ENCODE measurements around the gene BTNL9. TPM values are rescaled to one million over a fixed set of nuclear protein-coding genes. Genes with fewer than 3 reads are reported as not detected.
"Not testable (repeated sequence)": the region's sequence is repeated elsewhere in the genome, so short reads cannot be mapped to it uniquely, and the experiment has no call there.

BTNL9 gene
- polyA plus RNA-seq, 3 donors from 2014 or later, result not detected

DNA sequence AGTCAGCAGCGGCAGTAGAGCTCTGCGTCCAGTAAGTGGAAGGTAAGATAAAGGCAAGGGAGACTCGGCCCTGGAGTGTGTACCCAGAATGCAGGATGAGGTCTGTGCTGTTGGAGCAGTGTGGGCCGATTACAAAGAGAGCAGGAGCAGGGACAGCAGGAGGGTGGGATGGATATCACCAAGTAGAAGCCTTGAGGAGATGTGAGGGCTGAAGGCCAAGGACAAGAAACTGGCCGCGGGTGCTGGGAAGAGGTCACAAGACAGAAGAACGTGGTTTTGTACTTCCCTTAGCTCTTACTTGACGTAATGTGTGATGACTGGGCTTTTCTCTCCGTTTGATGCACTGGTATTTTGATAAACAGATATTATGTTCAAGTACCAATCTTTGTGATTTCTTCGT lies 47.2 kb downstream of the BTNL9 start:
- Mint-ChIP-seq H3K4me3 (no peak overlapping the region), H3K27me3 (ENCODE audit: low read depth in 3 of 3) (peaks cover 2 to 11% (median 10%) of the 10 kb centered on the region in 3 donors), H3K36me3 (no peaks in the 10 kb centered on the region), H3K27ac (no peak overlapping the region), H3K4me1 (no peaks in the 10 kb centered on the region), H3K9me3 (peaks cover 0 to 1% (median 0%) of the 10 kb centered on the region in 6 donors)
- no peak for DNase-seq

DNA sequence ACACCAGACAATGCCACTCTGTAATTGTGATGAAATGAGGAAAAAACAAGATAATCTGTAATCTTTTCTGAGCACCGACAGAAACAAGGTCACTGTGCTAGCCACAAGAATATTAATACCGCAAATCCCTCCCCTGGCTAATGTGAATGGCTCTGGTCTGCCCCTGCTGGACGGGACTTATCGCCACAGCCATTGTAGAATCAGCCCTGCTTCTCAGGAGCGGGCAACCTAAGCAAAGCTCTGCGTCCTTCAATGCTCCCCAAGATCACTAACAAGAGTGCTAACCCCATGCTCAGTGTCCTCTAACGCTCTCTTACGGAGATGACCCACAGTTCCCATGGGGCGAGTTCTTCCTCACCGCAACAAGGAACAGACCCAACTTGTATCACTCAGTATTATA lies 48.2 kb downstream of the BTNL9 start:
- no peak for DNase-seq
- Mint-ChIP-seq H3K27me3 (ENCODE audit: low read depth in 3 of 3) (peaks cover 2 to 12% (median 10%) of the 10 kb centered on the region in 3 donors), H3K4me3 (no peak overlapping the region), H3K4me1 (no peaks in the 10 kb centered on the region), H3K36me3 (no peaks in the 10 kb centered on the region), H3K27ac (no peak overlapping the region), H3K9me3 (peaks cover 0 to 1% (median 0%) of the 10 kb centered on the region in 6 donors)

DNA sequence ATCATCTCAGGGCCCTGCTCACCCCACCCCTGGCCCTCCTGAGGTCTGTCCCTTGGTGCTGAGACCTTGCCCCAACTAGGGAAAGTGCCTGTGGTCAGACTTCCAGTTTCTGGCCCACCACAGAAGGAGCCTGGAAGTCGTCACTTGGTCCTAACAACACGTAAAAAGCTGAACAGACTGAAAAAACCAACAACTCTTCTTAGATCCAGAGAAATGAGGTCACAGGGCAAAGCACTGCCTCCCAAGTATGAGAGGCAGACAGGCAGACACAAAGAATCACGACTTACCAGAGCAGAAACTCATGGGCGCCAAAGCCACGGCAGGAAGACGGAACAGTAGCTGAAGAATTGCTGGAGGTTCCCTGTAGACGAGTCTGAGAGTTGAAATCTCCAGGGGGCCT lies 52.4 kb downstream of the BTNL9 start:
- DNase-seq, result no peak
- no peak overlapping the region for H3K4me3 Mint-ChIP-seq
- H3K4me1 Mint-ChIP-seq, result no peaks in the 10 kb centered on the region
- no peaks in the 10 kb centered on the region for H3K36me3 Mint-ChIP-seq
- H3K9me3 Mint-ChIP-seq, result no peaks in the 10 kb centered on the region
- H3K27ac Mint-ChIP-seq, result no peak overlapping the region
- H3K27me3 Mint-ChIP-seq (ENCODE audit: low read depth in 3 of 3), result peaks cover 2 to 14% (median 8%) of the 10 kb centered on the region in 3 donors

DNA sequence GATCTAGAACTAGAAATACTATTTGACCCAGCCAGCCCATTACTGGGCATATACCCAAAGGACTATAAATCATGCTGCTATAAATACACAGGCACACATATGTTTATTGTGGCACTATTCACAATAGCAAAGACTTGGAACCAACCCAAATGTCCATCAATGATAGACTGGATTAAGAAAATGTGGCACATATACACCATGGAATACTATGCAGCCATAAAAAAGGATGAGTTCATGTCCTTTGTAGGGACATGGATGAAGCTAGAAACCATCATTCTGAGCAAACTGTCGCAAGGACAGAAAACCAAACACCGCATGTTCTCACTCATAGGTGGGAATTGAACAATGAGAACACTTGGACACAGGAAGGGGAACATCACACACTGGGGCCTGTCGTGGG lies 55.1 kb downstream of the BTNL9 start:
- not testable (repeated sequence) for H3K4me3 Mint-ChIP-seq, H3K9me3 Mint-ChIP-seq, H3K4me1 Mint-ChIP-seq, H3K27ac Mint-ChIP-seq, DNase-seq, H3K36me3 Mint-ChIP-seq
- H3K27me3 Mint-ChIP-seq (ENCODE audit: low read depth in 3 of 3), result peaks cover 7 to 28% (median 20%) of the 10 kb centered on the region in 3 donors

DNA sequence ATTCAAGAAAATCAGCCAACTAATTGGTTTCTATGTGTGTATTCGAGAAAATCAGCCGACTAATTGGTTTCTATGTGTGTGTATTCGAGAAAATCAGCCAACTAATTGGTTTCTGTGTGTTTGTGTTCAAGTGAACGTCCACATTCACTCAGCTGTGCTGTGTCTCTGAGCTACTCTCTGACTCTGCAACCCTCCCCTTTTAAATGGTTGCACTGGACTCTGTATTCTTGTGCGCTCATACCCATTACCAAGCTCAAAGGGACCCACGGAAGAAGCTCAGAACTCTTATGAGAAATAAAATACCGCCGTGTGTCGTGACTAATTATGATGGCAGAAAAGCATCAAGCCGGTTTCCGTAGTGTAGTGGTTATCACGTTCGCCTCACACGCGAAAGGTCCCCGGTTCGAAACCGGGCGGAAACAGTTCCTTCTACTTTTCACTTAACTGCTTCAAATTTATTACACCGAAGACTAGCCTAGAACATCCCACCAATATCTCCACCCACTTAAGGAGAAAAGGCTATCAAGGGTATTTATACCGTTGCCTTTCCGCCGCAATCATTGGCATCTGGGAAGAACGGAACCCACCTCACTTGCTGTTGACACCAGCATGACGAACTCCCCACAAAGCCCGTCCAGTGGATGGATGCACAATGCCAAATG lies 56.8 kb downstream of the BTNL9 start:
- not testable (repeated sequence) for H3K4me3 Mint-ChIP-seq, H3K27ac Mint-ChIP-seq
- peaks cover 9 to 30% (median 22%) of the 10 kb centered on the region in 3 donors for H3K27me3 Mint-ChIP-seq (ENCODE audit: low read depth in 3 of 3)

DNA sequence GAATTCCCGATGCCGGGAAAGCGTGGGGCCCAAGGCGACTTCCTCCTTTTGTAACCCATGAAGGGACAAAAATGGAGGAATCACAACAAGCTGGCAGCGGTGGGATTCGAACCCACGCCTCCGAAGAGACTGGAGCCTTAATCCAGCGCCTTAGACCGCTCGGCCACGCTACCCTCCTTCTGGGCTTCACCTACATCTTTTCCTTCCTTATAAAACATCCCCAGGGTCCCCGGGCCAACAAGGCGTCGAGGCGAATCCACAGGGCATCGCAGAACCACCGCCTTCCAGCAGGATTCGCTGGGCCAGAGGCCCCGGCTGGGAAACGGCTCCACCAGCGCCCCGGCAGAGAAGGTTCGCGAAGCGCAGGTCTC lies 57.3 kb downstream of the BTNL9 start:
- Mint-ChIP-seq H3K27me3 (ENCODE audit: low read depth in 3 of 3) (peaks cover 6 to 27% (median 20%) of the 10 kb centered on the region in 3 donors), H3K4me1 (peaks cover 0 to 11% of the 10 kb centered on the region in 2 donors)
- not testable (repeated sequence) for H3K36me3 Mint-ChIP-seq, H3K4me3 Mint-ChIP-seq, H3K27ac Mint-ChIP-seq, H3K9me3 Mint-ChIP-seq, DNase-seq

More for the DNA sequence above, 56.8 kb downstream of the BTNL9 start:
- not testable (repeated sequence) for DNase-seq, H3K36me3 Mint-ChIP-seq, H3K9me3 Mint-ChIP-seq
- H3K4me1 Mint-ChIP-seq, result peaks cover 0 to 11% of the 10 kb centered on the region in 2 donors

DNA sequence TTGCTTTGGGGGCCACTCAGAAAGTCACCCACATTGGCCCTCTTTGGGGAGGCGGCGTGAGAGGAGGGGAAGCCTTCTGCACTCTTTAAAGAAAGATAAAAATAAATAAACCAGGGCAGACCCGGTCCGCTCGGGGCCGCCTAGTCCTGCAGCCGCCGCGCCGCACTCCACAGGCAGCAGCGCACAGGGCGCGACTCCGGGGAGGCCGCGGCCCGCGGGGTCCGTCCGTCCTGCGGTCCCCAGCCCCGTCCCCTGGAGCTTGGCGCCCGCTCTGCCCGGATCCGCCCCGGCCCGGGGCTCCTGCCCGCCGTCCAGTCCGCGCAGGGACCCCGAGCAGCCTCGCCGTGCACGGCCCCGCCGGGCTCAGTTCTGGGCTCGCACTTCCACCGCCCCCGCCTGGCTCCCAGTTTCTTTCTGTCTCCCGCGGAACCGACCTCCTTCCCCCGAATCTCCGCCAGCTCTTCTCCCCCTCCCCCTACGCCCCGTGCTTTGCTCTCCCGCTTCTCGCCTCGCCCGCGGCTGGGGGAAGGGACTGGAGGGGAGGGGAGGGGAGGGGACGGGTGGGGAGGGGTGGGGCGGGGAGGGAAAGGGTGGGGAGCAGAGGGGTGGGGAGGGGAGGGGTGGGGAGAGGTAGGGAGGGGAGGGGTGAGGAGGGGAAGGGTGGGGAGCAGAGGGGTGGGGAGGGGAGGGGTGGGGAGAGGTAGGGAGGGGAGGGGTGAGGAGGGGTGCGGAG lies 57.9 kb downstream of the BTNL9 start:
- H3K9me3 Mint-ChIP-seq, DNase-seq, H3K4me3 Mint-ChIP-seq, H3K27ac Mint-ChIP-seq, H3K36me3 Mint-ChIP-seq: not testable (repeated sequence)
- peaks cover 0 to 11% of the 10 kb centered on the region in 2 donors for H3K4me1 Mint-ChIP-seq
- H3K27me3 Mint-ChIP-seq (ENCODE audit: low read depth in 3 of 3), result peaks cover 6 to 25% (median 14%) of the 10 kb centered on the region in 3 donors

DNA sequence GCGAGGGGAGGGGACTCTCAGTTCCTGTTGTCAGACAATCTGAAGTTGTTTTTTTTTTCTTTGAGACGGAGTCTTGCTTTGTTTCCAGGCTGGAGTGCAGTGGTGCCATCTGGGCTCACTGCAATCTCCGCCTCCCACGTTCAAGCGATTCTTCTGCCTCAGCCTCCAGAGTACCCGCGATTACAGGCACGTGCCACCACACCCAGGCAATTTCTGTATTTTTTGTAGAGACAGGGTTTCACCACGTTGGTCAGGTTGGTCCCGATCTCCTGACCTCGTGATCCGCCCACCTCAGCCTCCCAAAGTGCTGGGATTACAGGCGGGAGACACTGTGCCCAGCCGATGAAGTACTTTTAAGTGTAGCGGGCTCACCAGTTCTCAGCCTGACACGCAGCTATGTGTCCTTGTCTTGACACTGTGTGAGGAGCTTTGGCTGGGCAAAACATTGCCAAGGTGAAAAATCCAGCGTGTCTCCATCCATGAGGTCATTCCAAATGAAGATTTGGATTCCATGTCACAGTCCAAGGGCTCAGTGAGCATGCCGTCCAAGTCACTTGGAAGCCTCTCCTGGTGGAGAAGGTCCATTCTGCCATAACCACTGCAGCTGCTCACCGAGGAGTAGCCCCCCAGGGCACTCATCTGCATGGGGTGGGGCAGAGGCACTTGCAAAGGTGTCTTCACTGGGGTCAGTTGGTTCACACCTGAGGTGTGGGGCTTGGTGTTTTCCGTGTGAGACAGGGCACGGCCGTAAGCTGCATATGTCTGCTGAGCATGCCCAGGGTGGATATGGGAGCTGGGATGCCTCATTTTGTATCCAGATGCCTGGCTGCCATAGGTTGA lies 58.9 kb downstream of the BTNL9 start:
- Mint-ChIP-seq H3K4me1 (peaks cover 1 to 11% of the 10 kb centered on the region in 2 donors), H3K9me3 (peaks cover 0 to under 1% (median 0%) of the 10 kb centered on the region in 6 donors), H3K27ac (no peak overlapping the region), H3K27me3 (ENCODE audit: low read depth in 3 of 3) (peaks cover 6 to 18% (median 18%) of the 10 kb centered on the region in 3 donors), H3K4me3 (peak overlapping the region in 2 of 5 donors; percentile 20 to 38), H3K36me3 (peaks cover 0 to 2% (median under 1%) of the 10 kb centered on the region in 3 donors)
- no peak for DNase-seq

DNA sequence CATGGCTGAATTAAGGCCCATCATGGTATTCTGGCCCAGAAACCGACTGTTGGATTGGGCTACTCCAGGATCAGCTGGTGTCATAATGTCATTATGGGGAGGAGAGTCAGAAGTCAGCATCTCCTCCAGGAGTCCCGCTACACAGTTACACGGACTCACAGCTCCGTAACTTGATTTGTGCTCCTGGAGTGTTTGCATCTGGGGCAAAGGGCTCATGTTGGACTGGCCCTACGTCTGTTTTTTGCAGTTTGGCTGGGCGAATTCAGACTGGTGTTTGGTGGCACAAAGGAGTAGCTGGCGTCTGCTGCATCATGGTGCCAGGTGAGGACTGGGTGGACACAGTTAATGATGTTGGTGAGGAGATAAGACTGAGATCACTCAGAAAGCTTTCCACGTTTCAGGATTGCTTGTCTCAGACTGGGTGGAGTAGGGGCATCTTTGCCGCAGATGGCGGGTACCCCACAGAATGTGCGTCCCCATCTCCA lies 59.6 kb downstream of the BTNL9 start:
- no peak for DNase-seq
- H3K36me3 Mint-ChIP-seq, result peaks cover 0 to 3% (median 2%) of the 10 kb centered on the region in 3 donors
- H3K9me3 Mint-ChIP-seq, result peaks cover 0 to 2% (median 0%) of the 10 kb centered on the region in 6 donors
- H3K27ac Mint-ChIP-seq, result no peak overlapping the region
- peak overlapping the region in 2 of 5 donors; percentile 20 to 38 for H3K4me3 Mint-ChIP-seq
- peaks cover 6 to 17% of the 10 kb centered on the region in 2 donors for H3K4me1 Mint-ChIP-seq
- H3K27me3 Mint-ChIP-seq (ENCODE audit: low read depth in 3 of 3), result peaks cover 6 to 21% (median 19%) of the 10 kb centered on the region in 3 donors

DNA sequence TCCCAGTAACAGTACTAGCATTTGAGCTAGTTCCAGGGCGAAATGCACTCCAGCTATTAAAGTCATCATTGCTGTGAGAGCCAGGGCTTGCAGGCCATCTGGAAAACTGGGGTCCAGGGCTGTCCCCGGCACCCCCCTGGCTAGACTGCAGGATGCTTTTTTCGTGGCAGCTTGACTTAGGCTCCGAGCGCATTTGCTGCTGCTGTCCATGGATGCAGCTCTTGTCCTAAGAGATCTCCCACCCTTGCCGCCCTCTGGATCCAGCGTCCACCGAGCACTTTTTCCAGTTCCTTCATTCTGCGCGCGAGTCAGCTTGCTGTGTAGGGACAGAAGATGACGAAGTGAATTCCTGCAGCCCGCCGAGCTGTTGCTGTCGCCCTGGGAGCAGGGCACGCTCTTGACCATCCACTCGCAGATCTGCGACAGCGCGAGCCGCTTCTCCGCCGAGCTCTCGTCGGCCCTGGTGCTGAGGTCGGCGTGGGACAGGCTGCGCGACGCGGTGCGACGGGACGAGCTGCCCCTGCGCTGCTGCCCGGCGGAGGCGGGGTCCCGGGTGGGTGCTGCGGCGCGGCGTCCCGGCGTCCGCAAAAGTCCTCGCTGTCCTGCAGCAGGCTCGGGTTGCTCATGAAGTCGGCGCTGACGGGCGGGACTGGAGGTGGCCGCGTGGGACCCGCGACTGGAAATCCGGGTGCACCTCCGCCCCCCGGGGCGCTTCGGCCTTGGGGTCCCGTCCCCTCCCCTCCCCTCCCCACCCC lies 60.2 kb downstream of the BTNL9 start:
- peaks cover 0 to 2% (median 0%) of the 10 kb centered on the region in 6 donors for H3K9me3 Mint-ChIP-seq
- peaks cover 6 to 23% (median 19%) of the 10 kb centered on the region in 3 donors for H3K27me3 Mint-ChIP-seq (ENCODE audit: low read depth in 3 of 3)
- H3K36me3 Mint-ChIP-seq, result peaks cover 0 to 3% (median 2%) of the 10 kb centered on the region in 3 donors
- no peak overlapping the region for H3K27ac Mint-ChIP-seq
- H3K4me1 Mint-ChIP-seq, result peaks cover 6 to 17% of the 10 kb centered on the region in 2 donors
- H3K4me3 Mint-ChIP-seq, result peak overlapping the region in 2 of 5 donors; percentile 20 to 38
- DNase-seq, result no peak

DNA sequence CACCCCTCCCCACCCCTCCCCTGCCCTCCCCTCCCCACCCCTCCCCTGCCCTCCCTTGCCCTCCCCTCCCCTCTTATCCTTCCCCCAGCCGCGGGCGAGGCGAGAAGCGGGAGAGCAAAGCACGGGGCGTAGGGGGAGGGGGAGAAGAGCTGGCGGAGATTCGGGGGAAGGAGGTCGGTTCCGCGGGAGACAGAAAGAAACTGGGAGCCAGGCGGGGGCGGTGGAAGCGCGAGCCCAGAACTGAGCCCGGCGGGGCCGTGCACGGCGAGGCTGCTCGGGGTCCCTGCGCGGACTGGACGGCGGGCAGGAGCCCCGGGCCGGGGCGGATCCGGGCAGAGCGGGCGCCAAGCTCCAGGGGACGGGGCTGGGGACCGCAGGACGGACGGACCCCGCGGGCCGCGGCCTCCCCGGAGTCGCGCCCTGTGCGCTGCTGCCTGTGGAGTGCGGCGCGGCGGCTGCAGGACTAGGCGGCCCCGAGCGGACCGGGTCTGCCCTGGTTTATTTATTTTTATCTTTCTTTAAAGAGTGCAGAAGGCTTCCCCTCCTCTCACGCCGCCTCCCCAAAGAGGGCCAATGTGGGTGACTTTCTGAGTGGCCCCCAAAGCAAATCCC lies 61.1 kb downstream of the BTNL9 start:
- peaks cover 10 to 28% (median 27%) of the 10 kb centered on the region in 3 donors for H3K27me3 Mint-ChIP-seq (ENCODE audit: low read depth in 3 of 3)
- not testable (repeated sequence) for H3K36me3 Mint-ChIP-seq, DNase-seq, H3K27ac Mint-ChIP-seq, H3K9me3 Mint-ChIP-seq, H3K4me3 Mint-ChIP-seq
- H3K4me1 Mint-ChIP-seq, result peaks cover 10 to 17% of the 10 kb centered on the region in 2 donors

DNA sequence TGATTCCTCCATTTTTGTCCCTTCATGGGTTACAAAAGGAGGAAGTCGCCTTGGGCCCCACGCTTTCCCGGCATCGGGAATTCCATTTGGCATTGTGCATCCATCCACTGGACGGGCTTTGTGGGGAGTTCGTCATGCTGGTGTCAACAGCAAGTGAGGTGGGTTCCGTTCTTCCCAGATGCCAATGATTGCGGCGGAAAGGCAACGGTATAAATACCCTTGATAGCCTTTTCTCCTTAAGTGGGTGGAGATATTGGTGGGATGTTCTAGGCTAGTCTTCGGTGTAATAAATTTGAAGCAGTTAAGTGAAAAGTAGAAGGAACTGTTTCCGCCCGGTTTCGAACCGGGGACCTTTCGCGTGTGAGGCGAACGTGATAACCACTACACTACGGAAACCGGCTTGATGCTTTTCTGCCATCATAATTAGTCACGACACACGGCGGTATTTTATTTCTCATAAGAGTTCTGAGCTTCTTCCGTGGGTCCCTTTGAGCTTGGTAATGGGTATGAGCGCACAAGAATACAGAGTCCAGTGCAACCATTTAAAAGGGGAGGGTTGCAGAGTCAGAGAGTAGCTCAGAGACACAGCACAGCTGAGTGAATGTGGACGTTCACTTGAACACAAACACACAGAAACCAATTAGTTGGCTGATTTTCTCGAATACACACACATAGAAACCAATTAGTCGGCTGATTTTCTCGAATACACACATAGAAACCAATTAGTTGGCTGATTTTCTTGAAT lies 62.0 kb downstream of the BTNL9 start:
- H3K4me3 Mint-ChIP-seq, H3K36me3 Mint-ChIP-seq, H3K27ac Mint-ChIP-seq, H3K9me3 Mint-ChIP-seq, DNase-seq: not testable (repeated sequence)
- Mint-ChIP-seq H3K4me1 (peaks cover 10 to 17% of the 10 kb centered on the region in 2 donors), H3K27me3 (ENCODE audit: low read depth in 3 of 3) (peaks cover 13 to 34% (median 27%) of the 10 kb centered on the region in 3 donors)

All from immature natural killer cell (primary cell).